K562 treated with DMSO at 1 percent for 48 hours (cell line): ENCODE data around the gene IPO8. TPM values are rescaled to one million over a fixed set of nuclear protein-coding genes. Genes with fewer than 3 reads are reported as not detected.

Experiments used
- total RNA-seq: library from RNA; unstranded; fragments of 300-600 nt; gene quantifications from 2 replicates; pipeline ENCODE4 v1.2.3, GENCODE V29; 2022; ENCODE audit warnings: low replicate concordance; ENCODE audit errors: extremely low read depth

IPO8 gene
- not detected in 2 replicates for total RNA-seq

GRCh38 chr12:30695199-30696102 is at the start of gene IPO8:
TSS of gene IPO8 (minus strand) at chr12:30695869. CDS start at chr12:30695647, 222 bp downstream.

Other genes with a start within 250 kb of the IPO8 start
- not detected in 2 replicates for gene CAPRIN2, start 59.1 kb upstream of the IPO8 start, total RNA-seq
- not detected in 2 replicates for gene TSPAN11, start 230.9 kb upstream of the IPO8 start, total RNA-seq